Activated effector memory CD4-positive, alpha-beta T cell treated with anti-CD3 and anti-CD28 coated beads, Interleukin-2, amount 50 U/mL, for 16 hours (primary cell): Measurements from ENCODE around the gene FLCN.
"Not testable (repeated sequence)": the region's sequence is repeated elsewhere in the genome, so short reads cannot be mapped to it uniquely, and the experiment has no call there.

Source experiments
- DNase-seq: peaks from one replicate; pipeline ENCODE4 v3.0.0-alpha.2; 2020

Gene FLCN

DNA sequence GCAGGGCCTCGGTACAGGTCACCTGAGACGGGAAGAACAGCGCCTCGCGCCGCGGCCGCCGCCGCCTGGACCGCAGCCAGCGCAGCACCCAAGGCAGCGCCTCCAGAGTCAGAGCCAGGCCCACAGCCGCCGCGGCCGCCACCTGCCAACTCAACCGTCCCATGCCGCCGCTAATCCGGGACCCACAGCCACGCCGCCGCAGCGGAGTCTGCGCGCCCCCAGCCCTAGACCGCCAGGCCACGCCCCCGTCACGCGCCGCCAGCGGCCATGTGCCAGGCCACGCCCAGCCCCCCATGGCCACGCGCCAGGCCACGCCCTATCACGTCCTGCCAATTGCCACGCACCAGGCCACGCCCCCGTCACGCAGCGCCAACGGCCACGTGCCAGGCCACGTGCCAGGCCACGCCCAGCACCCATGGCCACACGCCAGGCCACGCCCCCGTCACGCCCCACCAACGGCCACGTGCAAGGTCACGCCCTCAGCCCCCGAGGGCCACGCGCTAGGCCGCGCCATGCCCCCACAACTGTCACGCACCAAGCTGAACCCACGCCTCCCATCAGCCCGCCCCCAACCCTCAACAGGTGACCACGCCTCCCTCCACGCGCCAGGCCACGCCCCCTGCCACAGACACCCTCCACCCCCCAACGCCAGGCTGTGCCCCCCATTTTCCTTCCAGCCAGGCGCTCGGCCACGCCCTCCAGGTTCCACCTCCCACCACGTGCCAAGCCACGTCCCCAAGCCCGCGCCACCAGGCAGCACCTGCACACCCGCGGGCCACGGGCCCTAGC is 30.6 kb downstream of the FLCN start, which contains the start of gene PLD6:
PLD6 (minus strand) TSS at position 210 of the 789 bp plus-strand sequence; CDS start at position 163, 47 bp downstream.
- DNase-seq: peak; percentile 96

DNA sequence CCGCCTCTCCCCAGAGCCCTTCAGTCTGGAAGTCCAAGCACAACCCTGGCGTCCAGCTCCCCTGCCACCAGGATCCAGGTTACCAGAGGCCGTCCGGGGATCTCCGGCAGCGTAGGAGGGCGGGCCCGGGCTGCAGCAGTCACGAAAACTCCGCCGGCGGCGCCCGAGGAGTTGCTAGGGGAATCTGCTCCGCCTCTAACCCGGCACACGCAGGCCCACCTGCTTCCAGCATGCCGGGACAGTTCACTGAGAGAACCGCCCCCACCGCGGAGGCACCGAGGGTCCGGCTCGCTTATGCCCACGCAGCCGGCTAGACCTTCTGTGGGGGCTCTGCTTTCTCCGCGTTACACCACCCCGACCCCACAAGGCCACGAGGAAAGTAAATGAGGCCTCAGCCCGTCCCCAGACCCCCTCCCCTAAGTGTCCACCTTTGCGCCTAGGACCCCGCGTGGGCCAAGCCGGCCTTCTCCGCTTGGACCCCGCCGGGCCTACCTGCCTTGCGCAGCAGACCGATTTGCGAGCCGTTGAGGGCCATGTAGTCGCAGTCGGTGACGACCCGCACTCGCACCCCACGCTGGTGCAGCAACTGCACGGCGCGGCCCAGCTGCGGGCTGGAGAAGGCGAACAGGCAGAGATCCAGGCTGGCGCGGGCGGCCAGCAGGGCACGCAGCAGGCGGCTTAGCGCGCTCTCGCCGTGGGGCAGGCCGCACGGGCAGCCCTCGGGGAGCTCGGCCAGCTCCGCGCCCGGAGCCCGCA is 31.4 kb downstream of the FLCN start:
- DNase-seq: peak; percentile 86

DNA sequence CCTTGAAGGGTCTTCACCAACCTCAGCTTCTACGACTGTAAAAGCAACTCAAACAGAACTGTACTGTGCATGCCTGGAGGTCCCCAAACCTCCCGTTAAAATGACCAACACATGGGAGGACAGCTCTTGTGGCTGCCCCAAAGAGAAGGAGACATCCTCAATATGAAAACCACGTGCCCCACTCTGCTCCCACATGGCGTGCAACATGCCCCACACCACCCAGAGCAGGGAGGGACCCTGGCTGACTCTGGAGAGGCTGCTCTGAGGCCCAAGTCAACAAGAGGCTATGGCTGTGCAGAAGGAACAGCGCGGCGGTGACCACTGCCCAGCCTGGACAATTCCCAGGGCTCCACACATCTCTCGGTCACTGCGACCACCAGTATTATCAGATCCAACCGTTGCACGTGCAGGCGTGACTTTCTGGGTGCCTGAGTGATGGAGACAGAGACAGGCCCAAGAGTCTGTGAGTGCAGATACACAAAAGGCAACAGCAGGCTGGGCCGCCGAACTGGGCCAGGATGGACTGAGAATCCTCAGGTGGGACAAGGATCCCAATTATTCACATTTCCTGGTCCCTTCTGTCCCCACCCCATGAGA is 32.2 kb downstream of the FLCN start:
- DNase-seq: no peak

DNA sequence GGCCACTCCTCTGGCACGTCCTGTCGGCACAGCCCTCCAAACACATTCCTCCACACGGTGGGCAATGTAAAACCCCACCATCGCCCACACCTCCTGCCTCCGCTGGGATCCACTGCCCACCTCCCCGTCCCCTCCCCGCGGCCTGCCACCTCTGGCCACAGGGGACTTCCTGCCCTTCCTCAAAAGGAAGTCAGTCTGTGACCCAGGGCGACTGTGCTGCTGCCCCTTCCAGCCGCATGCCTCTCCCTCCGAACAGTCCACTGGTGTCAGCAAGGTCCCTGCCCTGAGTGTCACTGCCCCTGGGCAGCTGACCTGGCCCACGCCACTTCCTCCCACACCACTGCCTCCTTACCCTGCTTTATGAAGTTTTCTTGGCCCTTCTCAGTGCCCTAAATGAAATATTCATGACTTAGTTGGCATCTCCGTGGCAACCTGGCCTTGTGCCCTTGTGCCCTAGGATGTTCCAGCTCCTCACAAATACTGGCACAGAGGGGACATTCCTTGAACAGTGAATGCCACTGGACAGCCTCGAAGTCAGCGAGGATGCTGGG is 32.9 kb downstream of the FLCN start:
- no peak for DNase-seq

DNA sequence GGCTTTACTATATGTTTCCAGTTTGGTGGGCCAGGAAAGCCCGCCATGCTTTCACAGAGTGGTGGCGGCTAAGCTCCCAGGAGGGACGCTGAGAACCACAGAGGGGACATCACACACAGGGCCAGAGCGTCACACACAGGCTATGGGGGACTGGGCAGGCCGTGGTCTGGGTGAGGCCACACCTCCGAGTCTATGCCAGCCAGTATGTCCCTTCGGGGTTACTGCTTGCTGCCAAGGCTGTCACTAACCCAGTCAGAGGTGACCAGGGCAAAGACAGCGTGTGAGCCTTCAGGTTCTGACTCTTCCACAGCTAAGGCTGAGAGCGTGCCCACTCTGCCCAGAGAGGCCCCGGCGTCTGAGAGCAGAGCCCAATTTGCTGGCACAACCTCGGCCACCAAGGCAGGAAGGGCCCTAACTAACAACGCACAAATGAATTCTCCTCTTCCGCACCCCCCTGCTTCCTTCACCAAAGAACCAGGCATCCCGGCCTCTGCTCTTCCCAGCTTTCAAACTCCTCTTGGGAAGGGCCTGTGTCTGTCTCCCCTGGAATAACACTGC is 33.7 kb downstream of the FLCN start:
- no peak for DNase-seq

DNA sequence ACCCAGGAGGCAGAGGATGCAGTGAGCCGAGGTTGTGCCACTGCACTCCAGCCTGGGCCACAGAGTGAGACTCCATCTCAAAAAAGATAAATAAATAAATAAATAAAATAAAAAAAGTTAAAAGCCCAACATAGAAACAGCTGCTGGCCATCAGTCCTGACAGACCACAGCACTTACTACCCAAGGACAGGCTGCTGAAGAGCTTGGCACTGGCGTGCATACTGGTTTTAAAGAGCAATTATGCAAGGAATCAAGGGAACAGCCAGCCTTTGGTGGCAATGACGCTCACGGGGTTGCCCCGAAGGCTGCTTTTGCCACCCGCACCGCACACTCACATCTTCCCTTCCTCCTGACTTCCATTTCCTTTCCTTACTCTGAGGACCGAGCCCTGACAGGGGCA is 35.1 kb downstream of the FLCN start:
- no peak for DNase-seq

DNA sequence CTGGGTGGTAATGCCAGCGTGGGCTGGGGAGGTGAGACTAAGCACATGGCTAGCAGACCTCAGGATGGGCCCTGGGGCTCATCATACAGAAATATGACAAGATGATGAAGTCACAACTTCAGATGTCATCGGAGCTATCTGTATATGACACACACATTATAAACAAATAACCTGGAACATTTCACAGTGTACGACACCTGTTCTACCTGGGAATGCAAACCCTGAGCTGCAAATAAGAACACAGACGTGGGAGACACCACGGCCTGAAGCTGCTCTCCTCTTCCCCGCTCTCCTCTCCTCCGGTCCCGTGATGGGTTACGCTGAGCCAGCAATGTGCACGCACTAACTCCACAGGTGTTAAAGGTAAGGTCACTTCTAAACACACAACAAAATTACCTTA is 35.7 kb downstream of the FLCN start:
- DNase-seq: no peak

DNA sequence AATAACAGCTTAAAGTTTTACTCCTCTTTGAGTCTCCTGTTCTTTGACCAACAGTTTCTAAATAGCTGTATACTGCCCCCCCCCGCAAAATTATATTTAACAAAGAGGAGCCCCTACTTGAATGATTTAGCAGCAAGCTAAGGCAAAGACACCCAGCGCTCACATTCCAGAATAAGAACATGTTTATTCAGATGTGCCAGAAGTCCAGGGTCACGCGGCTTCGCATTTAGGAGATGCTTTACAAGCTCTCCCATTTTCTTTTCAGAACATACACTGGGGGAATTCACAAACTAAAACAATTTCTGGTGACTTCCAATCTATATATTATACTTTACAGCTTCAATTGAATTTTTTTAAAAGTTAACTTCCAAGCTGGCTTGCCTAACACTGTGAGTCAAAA is 36.1 kb downstream of the FLCN start:
- DNase-seq: no peak

DNA sequence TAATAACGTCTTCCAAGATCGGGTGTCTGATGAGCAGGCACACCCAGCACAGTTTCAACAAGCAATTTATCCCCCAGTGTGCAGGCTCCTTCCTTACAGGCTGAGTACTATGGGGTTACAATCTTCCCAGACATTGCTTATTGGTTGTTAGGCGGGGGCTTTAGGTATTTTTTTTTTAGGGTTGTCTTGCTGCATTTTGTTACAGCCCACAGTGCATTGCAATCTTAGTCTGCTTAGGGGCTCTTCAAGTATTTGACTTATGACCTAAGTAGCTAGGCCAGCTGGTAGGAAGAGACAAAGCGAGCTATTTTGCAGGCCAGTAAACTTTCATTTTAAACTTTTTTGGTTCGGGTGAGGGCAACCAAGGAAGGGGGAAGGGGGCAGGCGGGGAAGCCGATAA is 36.7 kb downstream of the FLCN start:
- DNase-seq: no peak

DNA sequence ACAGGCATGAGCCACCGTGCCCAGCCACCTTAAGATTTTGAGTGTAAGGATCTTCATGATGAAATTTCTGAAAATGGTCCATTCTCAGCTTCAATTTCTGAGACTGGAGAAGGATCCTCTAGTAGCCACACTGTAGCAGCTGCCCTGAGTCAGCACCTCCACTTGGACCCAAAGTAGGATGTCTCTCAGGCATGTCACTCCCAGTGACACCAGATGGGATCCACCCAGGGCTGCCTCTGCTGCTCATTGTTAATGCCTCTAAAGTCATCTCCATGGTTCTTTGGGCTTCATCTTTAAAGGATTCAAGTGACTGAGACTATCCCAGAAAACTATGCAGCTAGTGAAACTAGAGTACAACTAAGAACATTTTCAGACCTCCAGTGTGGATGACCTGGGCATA is 38.7 kb downstream of the FLCN start:
- no peak for DNase-seq

DNA sequence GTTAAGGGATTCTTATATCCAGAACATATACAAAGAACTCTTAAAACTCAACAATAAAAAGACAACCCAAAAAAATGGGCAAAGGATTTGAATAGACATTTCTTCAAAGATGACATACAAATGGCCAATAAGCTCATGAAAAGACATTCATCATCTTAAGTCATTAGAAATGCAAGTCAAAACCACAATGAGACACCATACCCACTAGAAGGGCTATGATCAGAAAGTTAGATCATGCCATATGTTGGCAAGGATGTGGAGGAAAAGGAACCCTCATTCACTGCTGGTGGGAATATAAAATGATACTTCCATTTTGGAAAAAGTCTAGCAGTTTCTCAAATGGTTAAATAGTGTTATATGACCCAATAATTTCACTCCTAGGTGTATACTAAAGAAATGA is 40.2 kb downstream of the FLCN start:
- no peak for DNase-seq

DNA sequence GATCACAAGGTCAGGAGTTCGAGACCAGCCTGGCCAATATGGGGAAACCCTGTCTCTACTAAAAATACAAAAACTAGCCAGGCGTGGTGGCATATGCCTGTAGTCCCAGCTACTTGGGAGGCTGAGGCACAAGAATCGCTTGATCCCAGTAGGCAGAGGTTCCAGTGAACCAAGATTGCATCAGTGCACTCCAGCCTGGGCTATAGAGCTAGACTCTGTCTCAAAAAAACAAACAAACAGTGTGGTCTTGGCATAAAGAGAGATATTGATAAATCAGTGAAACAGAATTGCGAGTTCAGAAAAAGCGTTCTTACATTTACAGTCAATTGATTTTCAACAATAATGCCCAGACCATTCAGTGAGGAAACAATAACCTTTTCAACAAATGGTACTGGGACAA is 41.5 kb downstream of the FLCN start:
- DNase-seq: not testable (repeated sequence)

DNA sequence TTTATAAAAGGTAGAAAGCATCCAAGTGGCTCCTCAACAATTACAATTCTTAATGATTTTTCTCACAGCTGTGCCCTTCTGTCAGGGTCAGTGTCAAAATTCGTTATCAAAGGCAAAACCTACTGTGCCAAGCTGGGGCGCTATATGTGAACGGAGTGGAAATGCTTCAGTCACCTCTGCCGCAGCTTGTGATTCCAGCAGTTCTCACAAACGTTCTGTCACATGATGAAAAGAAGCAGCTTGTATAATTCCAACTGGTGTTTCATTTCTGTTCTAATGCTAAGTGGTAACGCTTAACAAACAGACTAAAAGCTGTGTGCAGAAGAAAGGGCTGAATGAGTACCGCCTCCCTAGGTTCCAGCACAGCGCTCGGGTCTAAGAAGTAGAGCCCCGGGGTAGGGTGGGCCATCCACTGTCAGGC is 45.0 kb downstream of the FLCN start:
- DNase-seq: no peak

DNA sequence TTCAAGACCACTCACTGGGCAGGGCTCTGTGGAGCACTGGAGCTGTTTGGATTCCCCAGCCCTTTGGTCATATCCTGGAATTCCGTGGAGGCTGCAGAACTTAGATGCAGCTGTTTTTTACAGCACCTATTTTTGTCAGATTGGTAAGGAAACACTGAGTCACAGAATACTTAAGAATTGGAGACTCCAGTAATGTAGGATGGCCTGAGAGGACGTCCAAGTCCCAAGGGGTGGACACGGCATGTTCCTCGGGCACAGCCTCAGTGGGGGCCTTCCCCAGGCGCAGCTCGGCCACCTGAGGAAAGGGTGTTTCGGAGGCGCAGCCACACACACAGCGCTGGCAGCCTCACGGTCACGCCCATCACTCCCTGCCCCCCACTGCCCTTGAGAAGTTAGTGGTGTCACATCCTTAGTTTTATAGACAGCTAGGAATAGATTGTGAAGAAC is 45.6 kb downstream of the FLCN start:
- no peak for DNase-seq

DNA sequence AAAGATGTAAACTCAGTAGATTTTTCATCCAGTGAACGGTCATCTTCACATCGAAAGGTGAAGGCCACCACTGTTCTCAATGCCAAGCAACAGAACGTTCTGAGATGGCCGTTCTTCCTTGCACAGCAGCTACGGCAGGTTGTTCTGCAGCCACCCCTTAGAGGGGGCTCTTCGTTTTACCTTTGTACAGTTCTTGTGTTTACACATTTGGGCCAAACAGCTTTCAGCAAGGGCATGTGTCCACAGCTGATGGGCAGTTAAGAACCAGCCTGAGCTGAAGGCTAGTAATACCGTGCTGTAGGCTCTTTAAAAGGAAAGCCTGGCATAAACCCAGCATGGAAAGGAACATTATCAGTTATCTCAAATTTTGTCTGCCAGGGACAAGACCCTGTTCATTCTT is 46.8 kb downstream of the FLCN start:
- no peak for DNase-seq

DNA sequence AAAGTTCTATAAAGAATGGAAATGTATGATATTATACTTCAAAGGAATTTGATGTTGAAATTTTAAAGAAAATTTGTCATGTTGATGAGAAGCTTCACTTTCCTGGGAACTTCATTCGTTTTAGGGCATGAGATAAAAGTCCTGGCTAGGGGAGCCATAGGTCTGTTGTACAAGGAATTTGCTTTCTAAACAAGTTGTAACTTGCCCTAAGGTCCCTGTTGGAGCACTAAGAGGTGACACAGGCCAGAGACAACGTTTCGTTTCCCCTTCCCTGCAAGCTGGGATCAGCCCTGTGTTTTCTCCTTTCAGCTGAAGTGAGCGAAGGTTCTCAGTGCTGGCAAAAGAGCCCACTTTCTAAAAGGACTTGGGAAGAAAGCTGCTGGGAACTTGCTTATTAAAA is 47.4 kb downstream of the FLCN start:
- no peak for DNase-seq

DNA sequence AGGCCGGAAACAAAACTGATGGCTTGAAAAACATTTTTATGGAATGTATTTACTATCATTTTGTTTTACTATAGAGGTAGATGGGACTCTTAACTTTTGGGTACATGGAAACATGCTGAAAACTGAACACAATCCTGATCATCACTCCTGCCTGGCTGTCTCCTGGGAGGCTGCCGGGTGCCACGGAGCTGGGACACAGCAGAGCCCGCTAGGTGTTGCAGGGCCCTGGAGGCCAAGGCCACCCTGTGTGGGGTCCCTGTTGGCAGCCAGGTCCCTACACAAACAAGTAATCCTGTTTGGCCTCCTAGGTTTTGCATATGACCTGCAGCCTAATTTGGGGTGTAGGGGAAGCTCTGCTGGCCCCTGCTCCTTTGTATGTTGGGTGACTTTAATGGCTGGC is 48.4 kb downstream of the FLCN start:
- DNase-seq: no peak

DNA sequence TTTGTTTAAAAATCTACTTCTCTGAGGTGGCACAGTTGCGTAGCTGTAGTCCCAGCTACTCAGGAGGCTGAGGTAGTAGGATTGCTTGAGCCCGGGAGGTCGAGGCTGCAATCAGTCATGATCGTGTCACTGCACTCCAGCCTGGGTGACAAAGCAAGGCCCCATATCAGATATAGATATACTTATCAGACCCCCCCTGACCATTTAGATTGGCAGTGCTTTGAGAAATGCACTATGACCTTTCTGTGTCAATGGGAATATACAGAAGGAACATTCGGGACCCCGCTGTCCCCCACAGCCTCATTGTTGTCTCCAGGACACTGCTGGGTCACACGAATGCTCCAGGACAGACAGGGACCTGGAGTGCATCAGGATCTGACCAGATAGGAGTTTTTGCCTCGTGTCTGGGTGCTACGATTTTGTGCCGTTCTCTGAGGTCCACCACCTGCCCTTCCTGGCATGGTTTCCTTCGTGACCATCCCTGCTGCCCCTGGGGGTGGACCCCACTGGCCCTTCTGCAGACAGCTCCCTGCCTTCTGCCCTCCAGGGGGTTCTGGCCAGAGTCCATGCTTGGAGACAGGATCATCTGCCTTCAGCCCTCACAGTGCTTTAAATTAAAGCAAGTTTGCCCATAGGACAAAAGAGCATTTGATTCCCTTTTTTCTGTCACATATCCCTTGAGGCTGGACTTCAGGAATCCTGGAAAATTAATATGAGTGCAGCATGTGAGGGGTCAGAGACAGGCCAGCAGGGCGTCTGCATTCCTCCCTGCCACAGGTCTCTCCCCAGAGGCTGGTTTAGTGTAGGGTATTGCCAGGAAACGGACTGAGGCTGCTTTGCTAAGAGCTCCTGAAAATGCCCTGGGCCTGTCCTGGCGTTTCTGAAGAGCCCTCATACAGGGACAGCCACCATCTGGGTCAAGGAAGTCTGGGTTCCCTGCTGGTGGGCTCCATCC is 50.1 kb downstream of the FLCN start:
- DNase-seq: no peak

DNA sequence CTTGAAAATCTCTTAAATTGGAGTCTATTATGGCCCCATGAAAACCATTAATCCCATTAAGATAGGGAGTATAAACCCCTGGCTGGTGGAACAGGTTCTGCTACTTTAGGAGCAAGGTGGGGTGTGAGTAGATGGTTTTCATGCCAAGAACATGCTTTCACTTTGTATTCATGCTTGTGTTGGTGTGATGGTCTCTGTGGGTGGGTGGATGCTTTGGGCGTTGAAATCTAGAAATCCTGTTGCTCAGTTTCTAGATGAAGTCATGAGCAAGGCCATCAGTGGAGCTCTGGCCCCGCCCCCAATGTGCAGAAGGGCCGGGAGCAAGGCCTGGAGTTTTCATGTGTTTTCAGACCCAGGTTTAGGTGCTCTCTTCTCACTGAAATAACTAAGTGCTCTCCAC is 50.9 kb downstream of the FLCN start:
- peak; percentile 84 for DNase-seq

DNA sequence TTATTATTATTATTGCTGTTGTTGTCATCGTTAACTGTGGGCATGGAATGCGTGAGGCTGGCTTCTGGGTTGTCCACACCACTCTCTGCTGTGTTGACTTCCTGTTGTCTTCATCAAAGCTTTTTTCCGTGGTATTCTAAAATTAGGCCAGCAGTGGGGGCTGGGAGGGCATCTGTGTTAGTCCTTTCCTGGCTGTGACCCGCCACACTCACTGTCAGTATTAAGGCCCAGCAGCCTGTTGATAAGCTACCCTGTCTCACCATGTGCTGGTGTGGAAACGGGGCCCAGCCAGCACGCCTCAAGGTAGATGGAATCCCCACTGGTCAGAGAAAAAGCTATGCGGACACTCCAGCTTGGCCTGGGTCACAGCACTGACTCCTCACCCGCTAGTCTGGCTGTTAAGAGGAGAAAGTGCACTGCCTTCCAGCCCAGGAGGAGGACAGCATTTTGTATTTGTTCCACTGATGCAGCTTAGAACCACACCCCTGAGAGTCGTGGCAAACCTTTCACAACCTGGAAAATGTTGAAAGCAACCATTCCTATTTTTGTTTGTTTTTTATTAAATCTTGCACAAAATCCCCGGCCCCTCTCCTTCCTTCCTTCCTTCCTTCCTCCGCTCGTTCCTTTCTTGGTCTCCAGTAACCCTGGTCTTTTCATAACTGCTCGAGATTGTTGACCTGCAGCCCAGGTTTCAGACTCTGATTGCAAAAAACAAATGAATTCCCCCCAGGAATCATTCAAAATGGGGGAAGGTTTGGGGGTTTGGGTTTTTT is 51.8 kb downstream of the FLCN start:
- peak; percentile 72 for DNase-seq

DNA sequence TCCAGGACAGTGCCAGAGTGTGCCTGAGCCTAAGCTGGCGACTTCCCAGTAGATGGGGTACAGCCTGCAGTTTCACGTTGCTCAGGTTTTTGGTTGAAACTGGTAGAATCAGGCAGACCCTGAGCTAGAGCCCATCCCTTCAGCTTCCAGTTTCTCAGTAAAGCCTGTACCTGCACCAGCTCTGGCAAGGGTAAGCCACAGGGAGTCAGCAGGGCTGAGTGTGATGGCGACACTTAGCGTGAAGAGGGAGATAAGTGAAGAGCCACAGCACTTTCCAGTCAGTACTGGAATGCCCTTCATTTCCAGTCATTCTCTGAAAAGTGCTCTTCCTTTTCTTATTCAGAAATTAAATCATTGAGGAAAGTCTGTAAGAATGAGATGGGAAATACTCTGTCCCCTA is 53.2 kb downstream of the FLCN start:
- DNase-seq: no peak
